AML-193 (cell line): ENCODE data around the gene TMTC1.

ENCODE experiments used
- DNase-seq, 2 experiments: peaks; one replicate each; lab custom pipeline; 2025; lab: John Stamatoyannopoulos, UW

Gene TMTC1

DNA sequence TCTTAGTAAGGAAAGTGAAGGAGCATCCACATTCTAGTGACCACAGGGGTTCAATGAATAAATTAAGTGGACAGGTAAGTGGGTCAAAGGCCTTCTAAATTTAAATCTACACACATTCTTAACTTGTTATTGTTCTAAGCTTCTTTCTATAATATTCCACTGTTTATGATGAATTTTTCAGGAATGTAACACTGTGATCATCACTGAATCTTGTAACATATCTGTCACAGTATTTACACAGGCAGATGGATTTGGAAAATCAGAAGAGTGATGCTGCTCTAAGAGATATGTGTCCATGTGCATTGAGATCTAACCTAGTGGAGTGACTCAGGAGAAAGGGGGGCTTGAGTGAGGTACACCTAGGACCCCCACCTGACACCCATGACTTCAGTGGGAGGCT is 170.8 kb downstream of the TMTC1 start:
- no peak for DNase-seq

- DNase-seq: no peak
Observed at GRCh38 chr12:29611906-29612305, 171.8 kb downstream of the TMTC1 start.

GRCh38 chr12:29610473-29611170 is 173.1 kb downstream of the TMTC1 start:
- no peak for DNase-seq

DNA sequence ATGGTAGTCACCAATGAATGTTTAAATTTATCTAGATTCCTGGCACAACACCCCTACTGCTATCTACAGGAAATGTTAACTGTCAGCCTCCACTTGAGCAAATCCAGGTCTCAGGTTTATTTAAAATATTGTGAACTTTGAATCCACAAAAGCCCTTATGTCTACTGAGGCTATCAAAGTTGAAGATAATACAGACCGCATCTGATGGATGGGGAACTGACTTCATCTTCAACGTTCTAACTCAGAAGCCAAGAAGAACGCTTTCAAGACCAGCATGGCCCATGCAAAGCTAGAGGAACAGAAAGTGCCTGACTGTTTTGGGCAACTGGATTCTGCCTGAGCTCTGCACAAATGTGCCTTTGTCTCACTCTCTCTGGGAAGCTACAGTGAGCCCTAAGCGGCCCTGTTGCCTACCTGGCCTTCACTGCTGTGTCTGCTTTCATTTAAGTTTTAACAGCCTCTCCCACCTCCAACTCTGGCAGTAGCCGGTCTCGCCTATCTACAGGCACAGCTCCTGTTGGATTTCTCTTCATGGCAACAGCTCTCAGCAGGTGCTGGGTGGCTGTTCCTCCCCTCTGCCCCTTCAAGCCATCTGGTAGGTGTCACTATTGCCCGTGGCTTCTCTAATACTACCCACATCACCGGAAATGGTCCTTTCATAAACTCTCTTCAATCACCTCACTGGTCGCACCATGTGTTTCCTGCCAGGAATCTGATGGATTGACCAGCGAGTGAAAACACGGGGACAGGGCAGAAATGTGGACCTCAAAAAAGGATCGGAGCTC is 174.1 kb downstream of the TMTC1 start:
- no peak for DNase-seq

GRCh38 chr12:29608581-29608980 is 175.2 kb downstream of the TMTC1 start:
- no peak for DNase-seq

DNA sequence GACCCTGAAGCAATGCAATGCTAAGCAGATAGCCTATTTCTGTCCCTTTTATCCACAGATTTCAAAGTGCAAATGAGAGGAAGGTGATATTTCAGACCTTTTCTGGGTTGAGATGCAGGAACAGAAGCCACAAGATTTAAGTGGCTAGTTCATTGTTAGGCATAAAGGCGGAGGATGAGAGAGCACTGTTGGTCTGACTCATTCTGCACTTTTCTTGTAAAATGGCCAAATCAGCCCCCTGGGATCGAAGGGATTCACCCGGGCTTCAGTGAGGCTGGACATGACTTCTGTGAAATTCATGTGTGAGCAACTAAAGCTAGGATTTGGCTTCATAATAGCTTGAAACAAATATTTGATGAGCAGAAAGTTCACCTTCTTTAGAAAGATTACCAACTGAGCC is 184.4 kb downstream of the TMTC1 start:
- no peak for DNase-seq

GRCh38 chr12:29595071-29595755 is 188.5 kb downstream of the TMTC1 start:
- DNase-seq: no peak

- no peak for DNase-seq
Observed at GRCh38 chr12:29593001-29593400, 190.7 kb downstream of the TMTC1 start.

- no peak for DNase-seq
Observed at GRCh38 chr12:29591140-29592020, 192.4 kb downstream of the TMTC1 start.

GRCh38 chr12:29589851-29590250 is 193.9 kb downstream of the TMTC1 start:
- DNase-seq: no peak

GRCh38 chr12:29589286-29589820 is 194.4 kb downstream of the TMTC1 start:
- no peak for DNase-seq

DNA sequence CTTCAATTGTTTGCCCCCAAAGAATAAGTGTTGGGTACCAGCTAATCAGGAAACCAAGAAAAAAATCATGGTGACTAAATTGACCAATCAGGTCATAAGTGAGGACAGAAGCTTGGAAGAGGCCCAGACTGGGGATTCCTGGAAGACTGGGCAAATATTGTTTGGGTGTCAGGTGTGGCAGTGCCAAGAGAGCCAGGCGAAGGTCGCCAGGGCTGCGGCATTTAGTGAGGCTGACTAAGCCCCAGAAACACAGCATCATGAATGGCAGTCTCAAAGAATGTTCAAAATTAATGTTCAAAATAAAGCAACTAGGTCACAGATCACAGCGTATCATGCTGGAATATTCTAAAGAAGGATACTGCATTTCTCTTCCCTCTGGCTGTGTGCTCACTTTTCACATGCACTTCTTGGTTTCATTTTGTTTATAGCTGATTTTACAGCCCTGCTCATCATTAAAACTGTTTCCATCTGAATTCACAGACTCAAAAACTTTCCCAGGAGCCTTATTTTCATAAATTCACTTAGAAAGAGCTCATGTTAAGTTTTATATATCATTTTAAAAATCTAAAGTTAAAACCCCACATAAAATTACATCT is 201.0 kb downstream of the TMTC1 start:
- DNase-seq: no peak

GRCh38 chr12:29582146-29582545 is 201.6 kb downstream of the TMTC1 start:
- DNase-seq: no peak

GRCh38 chr12:29581631-29582030 is 202.1 kb downstream of the TMTC1 start:
- DNase-seq: no peak

DNA sequence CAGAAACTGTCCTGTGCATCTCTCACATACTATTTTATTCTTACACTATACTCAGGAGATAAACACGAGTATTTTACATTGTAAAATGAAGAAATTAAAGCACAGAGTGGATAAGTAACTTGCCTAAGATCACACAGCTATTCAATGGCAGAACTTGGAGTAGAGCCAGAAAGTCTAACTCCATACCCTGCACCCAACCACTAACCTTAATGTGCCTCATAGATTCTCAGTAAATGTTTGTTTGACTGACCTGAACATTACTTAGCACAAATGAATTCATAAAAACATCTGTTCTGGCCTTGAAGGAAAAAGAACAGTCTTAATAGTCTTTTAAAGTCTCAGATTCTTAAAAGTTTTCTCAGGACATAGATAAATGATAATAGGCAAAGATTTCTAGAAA is 202.8 kb downstream of the TMTC1 start:
- DNase-seq: no peak

DNA sequence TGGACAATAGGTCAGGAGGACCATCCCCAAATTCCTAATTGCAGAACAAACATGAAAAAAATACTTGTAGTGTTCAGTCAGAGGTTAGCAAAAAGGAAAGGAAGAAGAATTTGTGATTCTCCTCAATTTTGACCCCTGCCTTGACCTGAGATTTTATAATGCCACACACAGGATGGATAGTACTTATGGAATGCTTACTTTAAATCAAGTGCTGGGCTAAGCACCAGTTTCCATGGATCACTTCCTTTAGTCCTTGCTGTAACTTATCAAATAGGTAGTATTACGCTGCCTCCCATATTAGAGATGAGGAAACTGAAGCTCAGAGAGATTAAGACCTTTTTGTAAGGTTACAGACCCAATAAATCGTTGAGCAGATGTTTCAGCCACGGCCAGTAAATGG is 205.0 kb downstream of the TMTC1 start:
- no peak for DNase-seq

DNA sequence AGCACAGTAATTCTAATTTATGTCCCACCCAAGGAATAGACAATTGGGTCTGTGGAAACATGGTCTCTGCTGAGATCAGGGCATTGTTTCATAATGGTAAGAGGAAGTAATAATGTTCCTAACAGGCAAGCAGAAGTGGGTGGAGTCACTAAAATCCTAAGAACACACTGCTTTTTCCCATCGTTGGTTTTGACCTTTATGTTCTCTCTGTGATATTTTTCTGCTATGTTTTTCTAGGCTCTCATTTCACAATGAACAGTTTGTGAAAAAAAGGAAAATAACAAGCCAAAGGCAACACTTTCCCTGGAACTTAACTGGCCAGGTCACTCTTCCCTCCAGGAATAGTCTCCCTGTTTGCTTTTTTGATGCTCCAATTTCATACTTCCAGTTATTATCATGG is 205.7 kb downstream of the TMTC1 start:
- no peak for DNase-seq

DNA sequence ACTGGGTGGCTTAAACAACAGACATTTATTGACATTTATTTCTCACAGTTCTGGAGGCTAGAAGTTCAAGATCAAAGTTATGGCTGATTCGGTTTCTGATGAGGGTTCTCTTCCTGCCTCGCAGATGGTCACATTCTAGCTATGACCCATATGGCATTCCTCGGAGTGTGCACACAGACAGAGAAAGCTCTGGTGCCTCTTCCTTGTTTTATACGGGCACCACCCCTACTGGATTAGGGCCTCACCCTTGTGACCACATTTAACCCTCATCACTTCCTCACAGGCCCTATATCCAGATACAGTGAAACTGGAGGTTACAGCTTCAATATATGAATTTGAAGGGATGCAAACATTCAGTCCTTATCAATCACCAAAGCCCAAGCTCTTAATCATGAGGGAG is 209.2 kb downstream of the TMTC1 start:
- DNase-seq: no peak

- no peak for DNase-seq
Observed at GRCh38 chr12:29572938-29573337, 210.8 kb downstream of the TMTC1 start.

- DNase-seq: no peak
Observed at GRCh38 chr12:29572464-29572863, 211.3 kb downstream of the TMTC1 start.

DNA sequence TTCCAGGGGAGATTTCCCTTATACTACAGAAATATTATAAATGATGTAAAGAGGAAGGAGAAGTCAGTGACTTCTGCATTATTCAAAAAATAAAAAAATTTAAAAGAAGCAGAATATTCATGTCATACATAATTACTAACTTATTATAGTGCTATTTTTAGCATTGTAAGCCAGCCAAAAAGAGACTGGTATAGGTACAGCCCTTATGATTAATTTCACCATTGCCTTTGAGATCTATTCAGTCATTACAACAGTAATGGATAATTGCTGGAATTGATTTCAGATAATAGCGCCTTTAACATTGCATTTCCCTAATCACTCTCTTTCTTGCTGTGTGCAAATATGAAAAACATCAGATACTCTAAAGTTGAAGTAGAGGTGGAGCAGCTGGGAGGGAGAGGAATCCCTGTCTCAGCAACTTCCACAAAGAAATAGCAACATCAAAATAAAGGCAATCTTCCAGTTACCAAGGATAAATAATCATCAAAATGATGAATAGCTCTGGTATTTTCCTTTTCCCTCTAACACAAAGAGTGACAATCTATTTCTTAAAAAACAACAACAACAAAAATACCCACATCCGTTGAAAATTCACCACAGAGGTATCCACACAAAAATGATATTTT is 214.5 kb downstream of the TMTC1 start:
- DNase-seq: no peak
